Hippocampal formation (tissue), 2 donors: ENCODE data around the gene MAGI2.

Experiments used
- DNase-seq, 2 donors: peaks; one replicate each; lab custom pipeline; 2025; lab: John Stamatoyannopoulos, UW

MAGI2 gene

DNA sequence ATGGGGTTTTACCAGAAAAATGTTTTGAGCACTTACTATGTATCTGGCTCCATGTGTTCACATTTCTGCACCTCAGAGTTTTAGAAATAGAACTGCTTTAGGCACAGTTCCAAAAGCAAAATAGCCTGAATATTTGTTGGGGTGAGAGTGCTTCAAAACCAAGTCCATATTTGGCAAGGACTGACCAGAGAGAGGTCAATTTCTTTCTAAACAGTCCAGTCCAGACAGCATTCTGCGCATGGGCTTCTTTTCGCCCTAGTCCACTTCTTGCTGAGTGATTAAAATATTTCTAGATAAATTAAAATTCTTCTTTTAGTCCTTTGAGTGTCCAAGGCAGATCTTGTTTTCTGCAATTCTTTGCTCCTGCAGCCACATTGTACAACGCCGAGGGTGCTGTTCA is 1227.9 kb downstream of the MAGI2 start:
- DNase-seq = no peak

DNA sequence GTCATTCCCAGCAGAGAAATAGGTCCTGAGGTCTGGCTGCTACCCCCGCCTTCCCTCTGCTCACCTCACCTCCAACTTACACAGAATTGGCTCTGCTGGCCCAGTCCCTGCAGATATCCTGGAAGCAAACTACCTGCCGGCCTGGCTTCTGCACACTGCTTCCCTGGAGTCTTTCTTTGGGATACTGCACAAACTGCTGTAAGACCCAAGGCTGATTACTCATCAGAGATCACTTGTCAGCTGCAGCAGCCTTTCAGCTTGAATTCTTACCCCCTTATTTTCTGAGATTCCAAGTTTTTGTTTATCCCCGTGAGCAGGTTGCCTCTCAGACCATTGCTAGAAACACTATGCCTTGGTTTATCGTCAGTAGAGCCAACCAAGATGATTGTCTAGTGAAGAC is 1228.5 kb downstream of the MAGI2 start:
- no peak for DNase-seq

DNA sequence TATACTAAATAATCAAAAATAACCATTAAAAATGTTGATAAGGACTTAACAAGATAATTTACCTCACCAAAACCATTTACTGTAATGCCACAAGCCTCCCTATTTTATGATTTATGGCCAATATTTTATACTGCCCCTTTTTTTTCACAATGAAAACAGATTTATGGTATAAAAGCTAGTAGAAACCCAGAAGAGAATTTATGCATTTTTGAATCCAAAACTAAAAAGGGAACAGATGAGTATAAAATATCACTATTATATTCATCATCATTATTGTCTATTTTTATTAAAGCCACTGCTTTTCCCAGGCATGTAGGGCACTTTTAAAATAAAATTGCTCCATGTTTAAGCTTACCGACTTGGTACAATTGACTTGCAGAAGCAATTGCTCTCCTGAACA is 1229.9 kb downstream of the MAGI2 start:
- DNase-seq = no peak

DNA sequence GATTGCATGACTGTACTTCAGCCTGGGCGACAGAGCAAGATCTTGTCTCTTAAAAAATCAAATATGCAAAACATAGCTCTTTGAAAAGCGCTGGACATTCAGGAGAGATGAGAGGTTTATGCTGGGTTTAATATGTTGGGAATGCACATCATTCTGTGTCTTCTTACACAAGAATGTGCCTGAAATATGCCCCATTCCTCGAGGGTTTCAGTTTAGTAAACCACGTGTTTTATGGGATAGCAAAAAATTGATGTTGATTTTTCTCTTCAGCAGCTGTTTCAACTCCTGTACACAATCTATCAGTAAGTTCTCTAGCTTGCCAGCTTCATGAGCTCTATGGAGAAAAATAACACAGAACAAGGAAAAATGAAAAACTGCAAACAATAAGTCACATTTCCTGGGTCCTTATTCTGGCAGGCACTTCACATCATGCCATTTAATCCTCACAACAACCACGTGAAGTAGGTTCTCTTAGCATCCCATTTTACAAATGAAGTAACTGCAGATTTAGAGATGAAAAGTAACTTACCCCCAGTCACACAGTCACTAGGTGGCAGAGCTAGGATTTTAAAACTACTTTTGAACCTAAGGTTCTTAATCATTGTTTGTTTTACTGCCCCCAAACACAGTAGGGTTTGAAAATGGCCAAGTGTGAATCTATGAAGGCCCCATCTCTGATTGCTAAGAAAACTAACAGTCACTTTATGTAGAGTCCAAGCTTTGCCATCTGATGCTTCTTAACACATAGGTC is 1231.3 kb downstream of the MAGI2 start:
- DNase-seq = no peak

DNA sequence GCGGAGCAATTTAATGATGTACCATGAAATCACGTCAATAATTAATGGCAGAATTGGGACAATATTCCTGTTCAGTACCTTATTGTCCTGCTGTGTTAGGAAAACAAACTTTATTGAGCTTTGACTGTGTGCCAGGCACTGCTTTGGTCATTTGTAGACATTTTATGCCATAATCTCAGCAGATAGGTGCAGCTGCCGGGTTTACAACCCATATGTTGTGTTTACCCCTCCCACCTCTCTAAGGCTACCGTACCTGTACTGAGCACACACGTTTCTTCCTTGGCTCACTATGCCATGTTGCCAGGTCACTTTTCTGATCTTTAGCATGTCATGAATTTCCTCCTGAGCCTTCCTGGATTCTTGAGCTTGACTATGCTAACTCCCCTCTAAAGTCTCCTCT is 1232.7 kb downstream of the MAGI2 start:
- DNase-seq = no peak

DNA sequence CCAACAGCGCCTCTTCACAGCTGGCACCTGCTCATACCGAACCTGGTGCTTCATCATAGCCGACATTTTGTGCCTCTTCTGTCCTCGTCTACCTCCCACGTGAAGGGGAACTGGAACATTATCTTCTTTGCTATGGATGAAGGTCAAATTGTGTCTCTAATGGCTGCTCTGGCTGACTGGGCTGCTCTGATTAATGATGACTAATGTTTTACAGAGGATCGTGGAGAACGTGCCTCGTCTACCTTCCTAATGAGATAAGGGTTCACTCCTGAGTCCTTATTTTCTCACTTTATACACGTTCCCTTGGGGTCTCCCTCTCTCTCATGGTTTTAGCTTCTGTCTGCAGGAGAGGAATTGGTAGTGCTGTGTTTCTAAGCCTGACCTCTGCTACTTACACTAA is 1234.6 kb downstream of the MAGI2 start:
- no peak for DNase-seq

DNA sequence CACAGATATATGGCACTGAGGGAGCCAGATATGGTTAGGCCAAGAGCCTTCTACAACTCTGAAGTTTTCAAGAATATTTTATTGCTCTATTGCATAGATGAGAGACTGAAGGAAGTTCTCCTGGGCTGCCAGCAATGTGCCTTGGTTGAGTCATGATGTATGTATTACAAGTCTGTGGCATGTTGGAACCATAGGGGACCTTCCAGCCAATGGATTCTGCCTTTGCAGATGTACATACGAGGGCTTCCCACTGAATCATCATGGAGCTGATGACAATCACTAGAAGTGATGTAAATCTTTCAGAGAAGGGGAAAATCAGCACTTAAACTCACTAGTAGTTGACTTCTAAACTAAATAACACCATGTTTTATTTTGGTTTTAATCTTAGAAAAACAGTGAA is 1235.4 kb downstream of the MAGI2 start:
- DNase-seq = no peak

DNA sequence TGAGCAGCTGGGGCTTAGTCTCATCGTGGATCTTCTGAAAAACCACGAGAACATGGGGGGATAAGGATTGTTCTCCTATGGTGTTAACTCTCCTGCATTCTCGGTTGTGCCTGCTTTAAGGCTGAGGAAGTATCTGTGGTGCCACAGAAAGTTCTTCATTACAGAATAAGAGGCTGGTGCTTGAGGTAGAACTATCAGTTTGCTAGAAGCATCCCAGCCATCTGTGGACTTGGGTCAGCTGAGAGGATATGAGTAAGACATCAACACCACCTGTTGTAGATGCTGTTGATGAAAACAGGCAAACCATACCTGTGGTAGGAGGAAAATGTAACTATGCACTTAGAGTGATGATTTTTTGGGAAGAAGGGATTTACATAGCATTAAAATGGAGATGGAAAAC is 1238.3 kb downstream of the MAGI2 start:
- DNase-seq = no peak

DNA sequence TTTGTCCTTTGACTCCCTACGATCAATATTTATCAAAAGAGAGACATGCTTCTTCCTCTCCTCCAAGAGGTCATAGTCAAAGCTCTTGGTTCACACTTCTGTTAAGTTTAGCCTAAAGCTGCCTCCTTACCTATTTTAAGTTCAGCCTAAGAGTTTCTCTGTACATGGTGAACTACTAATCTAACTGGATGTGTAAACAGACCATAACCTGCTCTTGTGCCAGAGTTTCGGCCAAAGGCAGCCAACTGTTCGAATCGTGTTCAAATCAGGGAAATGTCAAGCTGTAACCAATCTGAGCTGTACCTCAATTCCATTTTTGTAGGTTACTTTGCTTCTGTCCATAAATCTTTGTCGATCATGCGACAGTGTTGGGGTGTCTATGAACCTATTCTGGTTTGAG is 1240.1 kb downstream of the MAGI2 start:
- no peak for DNase-seq

DNA sequence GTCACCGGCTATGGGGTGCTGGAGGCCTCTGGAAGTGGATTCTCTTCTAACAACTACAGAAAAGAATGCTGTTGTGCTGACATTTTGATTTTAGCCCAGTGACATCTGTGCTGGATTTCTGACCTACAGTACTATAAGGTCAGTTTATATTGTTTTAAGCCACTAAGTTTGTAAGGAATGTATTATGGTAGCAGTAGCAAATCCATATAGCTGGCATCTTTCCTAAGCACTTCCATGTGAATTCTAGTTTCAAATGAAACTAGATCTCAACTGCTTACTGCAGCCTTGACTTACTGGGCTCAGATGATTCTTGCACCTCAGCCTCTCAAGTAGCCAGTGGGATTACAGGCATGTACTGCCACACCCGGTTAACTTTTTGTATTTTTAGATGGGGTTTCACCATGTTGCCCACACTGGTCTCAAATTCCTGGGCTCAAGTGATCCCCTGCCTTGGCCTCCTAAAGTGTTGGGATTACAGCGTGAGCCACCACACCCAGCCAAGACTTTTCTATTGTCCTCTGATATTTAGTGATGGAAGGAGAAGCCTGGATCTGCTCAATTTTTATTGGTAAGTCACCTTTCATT is 1240.9 kb downstream of the MAGI2 start:
- no peak for DNase-seq

DNA sequence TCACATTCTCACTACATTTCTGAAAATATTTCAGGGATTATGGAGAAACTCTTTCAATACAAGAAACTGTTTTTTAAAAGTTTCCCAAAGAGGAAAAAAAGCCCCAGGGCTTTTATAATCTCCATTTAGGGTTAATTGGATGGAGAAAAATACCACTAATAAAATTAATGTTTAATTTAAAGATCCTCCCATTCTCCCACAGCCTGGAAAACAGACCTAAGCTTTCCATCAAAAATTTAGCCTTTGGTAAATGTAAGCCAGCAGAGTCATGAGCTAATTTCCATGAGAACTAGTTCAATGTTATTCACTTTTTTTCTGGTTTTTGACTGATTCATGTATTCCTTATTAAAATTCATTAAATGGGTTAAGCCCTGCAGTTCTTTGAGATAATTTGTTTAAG is 1246.2 kb downstream of the MAGI2 start:
- no peak for DNase-seq

DNA sequence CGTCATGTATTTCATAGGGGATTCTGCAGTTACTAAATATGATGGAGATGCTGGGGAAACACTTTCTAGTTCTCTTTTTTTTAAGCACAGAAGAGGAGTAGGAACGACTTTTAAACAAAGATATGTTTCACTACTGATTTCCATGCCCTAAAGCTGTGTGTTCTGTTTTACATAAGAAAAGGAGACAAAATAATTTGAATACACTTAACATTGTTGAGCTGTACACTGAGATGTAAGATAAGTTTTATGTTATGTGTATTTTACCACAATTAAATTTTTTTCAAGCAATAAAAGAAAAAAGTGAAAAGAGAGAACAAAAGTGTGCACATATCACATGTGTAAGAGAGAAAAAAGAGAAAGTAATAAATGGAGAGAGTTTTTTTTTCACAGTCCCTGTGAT is 1246.7 kb downstream of the MAGI2 start:
- no peak for DNase-seq

DNA sequence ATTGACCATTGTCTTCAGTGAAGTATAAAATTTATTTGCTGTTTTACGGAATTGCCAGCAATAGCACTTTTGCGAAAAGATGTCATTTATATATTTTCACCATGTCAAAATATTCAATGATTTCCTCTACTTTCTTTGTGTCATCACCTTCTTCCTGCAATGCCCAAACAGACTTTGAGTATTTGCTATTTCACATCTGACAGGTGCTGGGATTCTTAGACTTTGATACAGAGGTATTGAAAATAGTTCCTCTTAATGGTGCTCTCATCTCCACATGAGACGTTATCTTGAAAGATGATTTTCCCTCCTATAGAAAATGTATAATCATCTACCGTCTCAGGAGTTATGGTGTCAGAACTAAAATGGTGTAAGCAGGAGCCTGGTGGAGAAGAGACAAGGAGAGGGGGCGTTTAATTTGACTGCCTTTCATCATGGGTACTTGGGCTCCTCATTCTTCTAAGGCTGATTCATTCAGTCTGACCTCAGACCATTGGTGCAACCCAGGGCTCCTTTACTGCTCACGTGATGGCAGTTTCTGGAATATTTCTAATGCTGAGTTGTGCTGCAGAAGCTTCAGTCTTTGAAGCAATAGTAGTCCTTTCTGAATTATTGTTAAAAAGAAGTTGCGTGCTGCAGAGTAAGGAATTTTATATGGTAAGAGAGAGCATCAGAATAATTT is 1250.3 kb downstream of the MAGI2 start:
- DNase-seq = no peak

DNA sequence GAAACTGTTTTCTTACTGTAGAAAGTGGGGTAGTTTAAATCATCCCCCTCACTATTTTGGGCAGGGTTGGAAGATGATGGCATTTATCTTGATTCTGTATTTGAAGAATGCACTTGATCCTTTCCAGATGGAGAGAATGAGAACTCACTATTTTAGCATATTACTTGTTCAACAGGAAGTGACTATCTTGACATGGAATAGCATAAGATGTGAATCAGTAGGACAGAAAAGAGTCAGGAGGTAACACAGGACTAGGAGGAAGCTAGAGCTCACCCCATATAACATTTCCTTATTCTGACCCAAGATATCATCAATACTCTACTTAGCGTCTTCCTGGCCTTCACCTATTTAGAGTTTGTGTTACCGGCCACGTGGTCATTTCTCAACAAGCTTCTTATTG is 1254.7 kb downstream of the MAGI2 start:
- DNase-seq = no peak

DNA sequence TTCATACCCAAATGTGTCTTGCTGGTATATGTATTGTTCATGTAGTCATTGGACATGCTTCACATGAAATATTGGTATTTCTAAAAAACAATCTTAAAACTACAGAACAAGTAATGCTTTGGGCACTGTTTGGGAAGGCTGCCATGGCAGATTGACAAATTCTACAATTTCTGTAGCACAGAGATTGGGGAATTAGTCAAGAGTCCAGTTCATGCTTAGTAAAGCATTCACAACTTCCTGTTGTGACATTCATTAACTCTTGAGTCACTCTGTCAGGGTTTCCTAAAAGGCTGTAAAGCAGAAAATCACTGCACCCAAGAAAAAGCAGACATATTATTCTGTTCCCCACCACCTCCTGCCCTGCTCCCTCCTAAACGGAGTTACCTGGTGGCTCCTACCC is 1256.0 kb downstream of the MAGI2 start:
- DNase-seq = no peak

DNA sequence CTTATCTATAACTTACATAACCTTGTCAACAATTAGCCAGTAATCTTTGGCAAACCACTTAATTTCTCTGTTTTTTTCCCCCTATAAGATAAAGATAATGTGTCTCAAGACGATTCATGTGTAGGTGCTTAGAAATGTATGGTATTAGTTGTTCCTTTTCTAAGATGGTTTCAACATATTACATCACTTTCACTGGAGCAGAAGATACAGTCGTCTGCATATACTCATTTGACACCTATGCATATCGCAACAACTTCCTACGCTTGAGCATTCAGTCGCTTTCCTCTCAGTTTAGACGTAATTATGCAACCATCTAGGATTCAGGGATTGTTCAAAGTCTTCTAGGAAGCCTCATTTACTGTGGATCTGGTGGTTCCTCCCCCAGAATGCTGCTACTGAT is 1258.2 kb downstream of the MAGI2 start:
- DNase-seq = no peak

DNA sequence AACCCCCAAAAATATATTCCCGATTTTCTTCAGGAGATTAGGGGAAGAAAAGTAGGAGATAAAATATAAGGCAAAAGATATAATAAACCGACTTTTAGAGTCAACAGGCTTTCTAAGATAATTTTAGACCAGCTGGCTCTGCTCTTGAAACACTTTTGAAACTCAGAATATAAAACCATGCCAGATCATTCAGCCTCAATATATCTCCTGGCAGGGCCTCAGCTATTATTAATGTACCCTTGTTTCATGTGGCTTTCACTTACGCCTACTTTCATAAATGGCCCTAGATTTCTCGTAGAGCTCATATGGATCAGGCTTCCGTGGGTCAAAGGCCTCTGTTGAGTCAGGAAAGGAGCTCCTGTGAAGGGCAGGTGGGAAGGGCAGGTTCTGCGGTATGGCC is 1258.9 kb downstream of the MAGI2 start:
- no peak for DNase-seq

DNA sequence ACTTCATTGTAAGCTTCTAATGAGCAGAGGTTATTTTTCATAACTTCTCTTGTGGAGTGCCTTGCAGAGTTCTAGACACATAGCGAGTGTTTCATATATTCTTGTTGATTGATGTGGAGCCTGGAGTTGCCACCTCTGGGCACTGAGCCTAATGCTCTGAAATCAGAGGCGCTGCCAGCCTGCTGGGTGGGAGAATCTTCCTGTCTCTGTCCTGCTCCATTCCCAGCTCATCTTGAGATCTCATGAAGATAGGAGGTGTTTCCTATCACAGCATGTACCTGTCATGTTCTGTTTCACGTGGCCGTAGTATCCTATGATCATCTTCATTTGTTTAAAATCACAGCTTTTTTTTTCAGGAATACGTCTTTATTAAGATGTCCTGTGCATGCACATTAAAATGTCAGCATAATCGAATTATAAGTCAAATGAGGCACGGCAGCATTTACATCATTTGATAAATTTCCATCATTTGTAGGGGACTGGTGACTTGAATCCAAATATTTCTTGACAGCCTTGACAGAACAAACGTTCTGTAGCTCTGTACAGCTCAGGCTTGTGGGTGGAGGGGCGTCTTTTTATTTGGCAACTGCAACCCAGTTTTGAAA is 1261.9 kb downstream of the MAGI2 start:
- no peak for DNase-seq

DNA sequence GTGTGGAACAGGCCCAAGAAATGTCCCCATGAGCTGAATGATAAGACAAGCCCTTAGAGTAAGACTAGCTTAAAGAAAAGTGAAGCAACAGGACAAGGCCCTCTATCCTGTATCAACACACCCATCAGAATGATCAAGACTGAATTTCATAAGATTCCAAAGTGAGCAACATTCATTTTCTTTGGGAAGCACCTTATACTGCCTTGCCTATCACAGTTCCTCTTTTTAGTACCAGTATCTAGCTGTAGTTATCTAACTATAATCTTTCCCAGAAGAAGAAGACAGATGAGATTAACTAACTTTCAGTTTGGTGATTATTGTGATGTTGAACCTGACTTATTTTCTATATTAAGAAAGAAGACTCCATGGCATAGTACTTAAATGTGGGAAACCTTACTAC is 1263.7 kb downstream of the MAGI2 start:
- DNase-seq = no peak

DNA sequence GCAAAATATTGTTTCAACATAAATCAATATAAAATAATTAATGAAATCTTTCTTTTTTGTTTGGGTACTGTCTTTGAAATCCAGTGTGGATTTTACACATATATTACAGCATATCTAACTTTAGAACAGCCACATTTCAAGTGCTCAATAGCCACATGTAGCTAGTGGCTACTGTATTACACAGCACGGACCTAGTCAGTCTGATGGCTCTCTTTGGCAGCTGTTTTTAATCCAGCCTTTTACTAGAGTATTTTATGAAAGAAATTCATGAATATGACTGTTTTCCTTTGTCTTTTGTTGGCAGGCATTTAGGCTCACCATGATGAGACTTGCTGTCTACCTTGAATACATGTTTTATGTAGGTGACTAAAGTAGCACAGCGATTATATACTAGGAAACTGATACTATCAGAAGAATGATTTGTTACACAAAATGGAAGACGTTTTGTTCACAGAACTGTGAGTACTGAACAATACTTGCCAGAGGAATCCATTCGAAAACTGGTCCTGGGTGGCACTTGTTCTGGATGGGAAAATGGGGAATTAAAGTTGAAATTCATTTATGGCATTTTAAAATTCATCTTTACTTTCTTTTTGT is 1268.2 kb downstream of the MAGI2 start:
- no peak for DNase-seq

DNA sequence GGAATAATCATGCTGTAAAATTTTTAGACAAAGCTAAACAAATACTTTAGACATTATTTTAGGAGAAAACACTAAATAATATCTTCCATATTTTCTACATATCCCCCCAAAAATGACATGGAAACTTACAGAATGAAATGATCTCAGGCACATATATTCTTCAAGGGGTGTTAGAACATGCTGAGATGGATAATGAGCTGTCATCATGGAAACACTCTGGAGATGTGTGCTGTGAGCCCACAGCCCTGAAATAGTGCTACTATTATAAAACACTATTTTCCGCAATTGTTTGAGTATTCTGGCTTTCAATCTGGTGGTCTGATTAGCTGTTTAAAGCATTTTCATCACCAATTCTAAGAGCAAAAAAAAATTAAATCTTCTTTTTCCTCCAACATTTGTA is 1269.2 kb downstream of the MAGI2 start:
- DNase-seq = no peak

DNA sequence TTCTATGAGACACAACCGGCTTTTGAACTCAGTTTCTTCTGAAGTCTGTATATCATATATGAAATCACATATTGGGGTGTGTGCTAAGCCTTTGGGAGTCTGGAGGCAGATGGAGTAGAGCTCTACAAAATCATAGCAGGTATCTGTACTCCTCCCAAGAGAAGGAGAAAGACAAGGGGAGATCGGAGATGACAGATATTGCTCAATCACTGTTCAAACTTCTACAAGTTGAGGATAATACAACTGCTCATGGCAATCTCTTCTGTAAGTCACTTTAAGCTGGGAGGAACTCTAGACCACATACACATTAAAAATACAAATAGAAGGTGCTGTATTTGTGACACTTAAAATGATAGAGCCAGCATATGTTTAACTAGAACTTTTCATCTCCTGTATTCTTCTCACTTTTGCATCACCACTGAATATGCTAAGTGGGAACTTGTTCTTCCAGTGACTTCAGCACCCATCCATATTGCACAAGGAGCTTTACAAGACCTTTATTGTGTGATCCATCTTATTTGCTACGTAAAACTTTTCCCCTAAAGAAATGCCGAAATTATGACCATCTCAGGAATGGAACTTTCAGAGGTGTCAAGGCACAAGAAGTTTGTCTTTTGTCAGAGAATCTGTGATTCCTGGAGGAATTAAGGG is 1273.5 kb downstream of the MAGI2 start:
- no peak for DNase-seq
